Skeletal muscle tissue (tissue), 4 donors: ENCODE data around the gene HDAC7. TPM values are rescaled to one million over a fixed set of nuclear protein-coding genes. Genes with fewer than 3 reads are reported as not detected.

ENCODE experiments used
- H3K27ac ChIP-seq: one replicate; pipeline ENCODE4 v1.7.0; 2013; ENCODE audit warnings: mild to moderate bottlenecking, low read depth, low read length, inconsistent platforms
- H3K27me3 ChIP-seq, 3 donors: one replicate each; pipeline ENCODE4 v1.7.0; 2013; ENCODE audit warnings: low read length in 3 of 3; ENCODE audit not compliant: control insufficient read depth in 3 of 3, insufficient read depth in 3 of 3
- H3K36me3 ChIP-seq, 3 donors: one replicate each; pipeline ENCODE4 v1.7.0; 2013; ENCODE audit warnings: low read length in 3 of 3; ENCODE audit not compliant: control insufficient read depth in 3 of 3, insufficient read depth in 3 of 3
- H3K4me1 ChIP-seq, 3 donors: one replicate each; pipeline ENCODE4 v1.7.0; 2013; ENCODE audit warnings: low read length in 3 of 3, mild to moderate bottlenecking in 3 of 3; ENCODE audit not compliant: control insufficient read depth in 3 of 3, insufficient read depth in 3 of 3
- H3K4me3 ChIP-seq, 3 donors: one replicate each; pipeline ENCODE4 v1.7.0; 2013; ENCODE audit warnings: low read length in 3 of 3
- H3K9ac ChIP-seq, 3 donors: one replicate each; pipeline ENCODE4 v1.7.0; 2013; ENCODE audit warnings: low read length in 3 of 3, mild to moderate bottlenecking in 3 of 3, moderate library complexity in 2 of 3, low read depth in 1 of 3
- H3K9me3 ChIP-seq, 3 donors: one replicate each; pipeline ENCODE4 v1.7.0; 2013; ENCODE audit warnings: low read length in 3 of 3; ENCODE audit not compliant: control insufficient read depth in 3 of 3
- total RNA-seq: library from RNA; depleted of rRNA; stranded (reverse); fragments of >200 nt; gene quantifications from one replicate; pipeline ENCODE4 v1.2.3, GENCODE V29; 2014
- donor health status: Osteomylitis.

HDAC7 gene
- total RNA-seq, result 21.4 TPM

DNA sequence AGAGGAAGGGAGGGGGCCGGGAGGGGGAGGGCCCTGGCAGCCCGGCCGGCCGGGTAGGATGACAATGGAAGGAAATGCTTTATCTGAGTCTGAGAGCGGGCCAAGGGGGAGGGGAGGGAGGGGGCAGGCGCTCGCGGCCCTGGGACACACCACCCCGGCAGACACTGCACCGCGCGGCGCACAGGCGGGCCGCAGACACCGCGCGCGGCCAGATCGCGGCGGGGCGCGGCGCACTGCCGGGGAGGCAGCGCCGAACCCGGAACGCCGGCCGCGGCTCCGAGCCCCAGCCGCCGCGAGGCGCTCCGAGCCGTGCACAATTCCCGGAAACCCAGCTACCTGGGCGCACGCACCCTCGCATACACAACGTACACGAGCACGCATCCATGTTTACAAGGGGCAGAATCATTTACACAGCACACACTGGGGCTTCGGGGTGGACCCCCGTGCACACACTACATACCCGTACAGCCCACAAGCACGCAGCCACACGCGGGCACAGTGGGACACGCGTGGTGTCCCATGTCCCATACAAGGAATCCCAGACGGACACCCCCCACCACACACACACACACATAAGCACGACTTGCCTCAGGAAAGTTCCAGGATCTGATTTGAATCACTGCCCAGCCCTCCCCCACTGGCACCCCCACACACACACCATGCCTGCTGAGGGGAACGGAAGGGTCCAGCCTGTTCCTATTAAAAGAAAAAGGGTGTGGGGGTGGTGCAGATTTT lies at the start of gene HDAC7:
Gene HDAC7, minus strand, starts transcription at position 8 of the 735 bp plus-strand sequence. CDS start 118 bp downstream, outside the sequence.
- H3K36me3 ChIP-seq, result peaks cover 0 to 4% (median 0%) of the 10 kb centered on the region in 3 donors
- peak within 1 kb of the TSS; percentile 93 for H3K27ac ChIP-seq
- H3K9ac ChIP-seq, result peak within 1 kb of the TSS; percentile 77 to 94 (median 80)
- H3K4me3 ChIP-seq, result peak within 1 kb of the TSS; percentile 75 to 94 (median 93)
- peaks cover 70 to 82% (median 81%) of the 10 kb centered on the region in 3 donors for H3K4me1 ChIP-seq
- H3K27me3 ChIP-seq, result no peaks in the 10 kb centered on the region
- H3K9me3 ChIP-seq, result no peaks in the 10 kb centered on the region

DNA sequence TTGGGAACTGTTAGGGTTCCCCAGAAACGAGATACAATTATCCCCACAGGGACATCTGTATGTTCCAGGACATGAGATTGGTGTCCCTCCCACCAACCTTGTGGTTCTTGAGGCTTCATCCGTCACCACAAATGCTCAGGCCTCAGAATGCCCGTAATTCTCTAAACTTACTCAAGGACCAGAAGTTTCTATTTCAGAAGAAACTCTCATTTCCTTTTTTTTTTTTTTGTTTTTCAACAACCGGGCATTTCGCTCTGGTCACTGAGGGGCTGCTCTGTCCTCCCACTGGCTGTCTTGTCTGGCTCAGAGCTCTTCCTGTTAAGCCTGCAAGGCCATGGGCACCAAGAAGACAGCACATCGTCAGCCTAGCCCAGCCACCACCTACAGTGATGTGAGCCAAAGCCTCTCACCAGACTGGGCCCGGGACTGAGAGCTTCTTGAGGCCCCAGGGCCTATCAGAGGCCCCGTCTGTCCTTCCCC lies 48.9 kb upstream of the HDAC7 start:
- no peak overlapping the region for H3K27ac ChIP-seq

DNA sequence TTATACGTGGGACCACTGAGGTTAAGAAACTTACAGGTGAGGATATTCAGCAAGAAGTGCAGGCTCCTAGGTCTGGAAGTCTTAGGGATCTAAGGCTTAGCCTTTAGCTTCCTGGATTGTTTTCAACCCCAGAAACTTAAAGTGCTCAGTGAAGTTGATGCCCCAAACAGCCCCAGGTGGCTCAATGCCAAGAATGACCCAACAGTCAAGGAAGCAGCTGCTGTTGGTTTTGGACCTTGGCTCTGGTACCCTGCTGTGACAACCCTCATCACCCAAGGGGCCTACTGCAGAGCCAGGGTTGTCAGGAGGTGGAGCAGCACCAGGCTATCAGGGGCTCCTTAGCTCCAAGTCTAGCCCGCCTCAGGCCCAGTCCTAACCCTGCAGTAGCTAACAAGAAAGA lies 48.3 kb upstream of the HDAC7 start:
- Histone ChIP-seq H3K4me3 (no peak overlapping the region), H3K9me3 (no peaks in the 10 kb centered on the region), H3K27me3 (no peaks in the 10 kb centered on the region), H3K4me1 (peaks cover 19 to 25% (median 20%) of the 10 kb centered on the region in 3 donors), H3K9ac (peak overlapping the region in 1 of 3 donors; percentile 14), H3K27ac (no peak overlapping the region), H3K36me3 (no peaks in the 10 kb centered on the region)

More for the DNA sequence above, 48.9 kb upstream of the HDAC7 start:
- H3K9ac ChIP-seq, result no peak overlapping the region
- peaks cover 19 to 25% (median 20%) of the 10 kb centered on the region in 3 donors for H3K4me1 ChIP-seq
- no peaks in the 10 kb centered on the region for H3K27me3 ChIP-seq
- no peak overlapping the region for H3K4me3 ChIP-seq
- H3K36me3 ChIP-seq, result no peaks in the 10 kb centered on the region
- no peaks in the 10 kb centered on the region for H3K9me3 ChIP-seq

DNA sequence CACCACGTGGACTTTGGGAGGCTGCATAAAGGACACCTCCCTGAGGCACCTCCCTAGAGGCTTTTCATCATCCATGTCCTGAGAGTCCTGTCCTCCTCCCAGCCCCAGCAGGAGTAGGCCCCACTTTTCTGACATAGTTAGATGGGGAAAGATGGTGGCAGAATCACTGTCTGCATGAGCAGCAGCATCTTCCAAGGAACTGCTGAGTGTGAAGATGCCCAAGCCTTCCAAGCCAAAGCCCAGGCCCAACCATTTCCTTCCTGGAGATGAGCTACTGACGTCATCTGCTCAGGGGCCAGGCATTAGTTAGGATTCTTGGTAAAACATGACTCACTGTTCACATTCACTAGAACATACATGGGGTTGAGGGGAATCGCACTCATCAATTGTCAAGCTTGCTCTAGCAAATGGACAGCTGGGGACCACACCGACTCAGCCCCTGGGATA lies 47.8 kb upstream of the HDAC7 start:
- H3K4me3 ChIP-seq, result no peak overlapping the region
- peaks cover 19 to 25% (median 20%) of the 10 kb centered on the region in 3 donors for H3K4me1 ChIP-seq
- H3K27me3 ChIP-seq, result no peaks in the 10 kb centered on the region
- H3K9me3 ChIP-seq, result no peaks in the 10 kb centered on the region
- H3K36me3 ChIP-seq, result no peaks in the 10 kb centered on the region
- no peak overlapping the region for H3K27ac ChIP-seq
- no peak overlapping the region for H3K9ac ChIP-seq

DNA sequence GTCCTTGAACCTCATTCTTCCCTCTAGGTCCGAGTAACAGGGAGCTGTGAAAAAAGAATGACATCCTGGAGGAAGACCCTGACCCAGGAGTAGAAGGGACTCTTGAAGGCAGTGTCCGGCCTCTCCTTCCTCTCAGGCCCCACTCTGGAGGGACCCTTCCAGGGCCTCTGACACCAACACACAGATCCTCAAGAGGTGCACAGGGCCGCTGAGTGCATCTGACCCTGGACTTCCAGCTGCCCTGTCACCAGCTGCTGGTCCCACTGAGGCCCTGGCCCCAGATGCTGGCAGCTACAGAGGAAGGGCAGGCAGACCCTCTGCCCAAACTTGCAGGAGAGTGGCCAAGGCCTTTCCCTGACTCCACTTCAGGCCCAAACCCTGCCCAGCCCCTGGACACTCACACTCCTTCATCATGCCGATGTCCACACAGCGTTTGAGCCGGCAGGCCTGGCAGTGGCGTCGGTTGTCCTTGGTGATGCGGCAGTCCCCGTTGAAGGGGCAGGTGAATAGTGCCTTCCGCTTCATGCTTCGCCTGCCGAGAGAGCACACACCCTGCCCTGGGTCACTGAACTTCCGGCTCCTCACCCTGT lies 45.0 kb upstream of the HDAC7 start:
- Histone ChIP-seq H3K4me3 (no peak overlapping the region), H3K36me3 (no peaks in the 10 kb centered on the region), H3K9me3 (no peaks in the 10 kb centered on the region), H3K27me3 (no peaks in the 10 kb centered on the region), H3K4me1 (peaks cover 5 to 10% (median 7%) of the 10 kb centered on the region in 3 donors), H3K9ac (no peak overlapping the region), H3K27ac (no peak overlapping the region)

DNA sequence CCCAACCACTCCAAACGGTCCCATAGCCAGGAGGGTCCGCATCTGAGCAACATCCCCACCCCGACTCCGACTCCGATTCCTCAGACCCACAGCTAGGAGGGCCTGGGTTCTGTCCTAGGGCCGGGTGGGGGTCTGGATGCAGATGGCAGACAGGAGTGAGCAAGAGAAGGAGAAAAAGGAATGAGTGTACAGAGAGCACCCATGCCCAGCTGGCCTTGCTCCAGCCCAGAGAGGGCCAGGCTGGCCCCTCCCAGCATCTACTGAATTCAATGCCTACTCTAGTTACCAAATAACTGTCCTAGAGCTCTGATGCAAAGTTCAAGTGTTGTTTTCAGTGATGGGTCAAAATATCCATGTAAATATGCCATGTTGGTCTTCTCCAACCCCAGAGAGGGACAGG lies 44.3 kb upstream of the HDAC7 start:
- H3K4me1 ChIP-seq, result peaks cover 3 to 7% (median 5%) of the 10 kb centered on the region in 3 donors
- no peaks in the 10 kb centered on the region for H3K27me3 ChIP-seq
- H3K9ac ChIP-seq, result no peak overlapping the region
- no peaks in the 10 kb centered on the region for H3K36me3 ChIP-seq
- H3K4me3 ChIP-seq, result no peak overlapping the region
- H3K9me3 ChIP-seq, result no peaks in the 10 kb centered on the region
- H3K27ac ChIP-seq, result no peak overlapping the region

DNA sequence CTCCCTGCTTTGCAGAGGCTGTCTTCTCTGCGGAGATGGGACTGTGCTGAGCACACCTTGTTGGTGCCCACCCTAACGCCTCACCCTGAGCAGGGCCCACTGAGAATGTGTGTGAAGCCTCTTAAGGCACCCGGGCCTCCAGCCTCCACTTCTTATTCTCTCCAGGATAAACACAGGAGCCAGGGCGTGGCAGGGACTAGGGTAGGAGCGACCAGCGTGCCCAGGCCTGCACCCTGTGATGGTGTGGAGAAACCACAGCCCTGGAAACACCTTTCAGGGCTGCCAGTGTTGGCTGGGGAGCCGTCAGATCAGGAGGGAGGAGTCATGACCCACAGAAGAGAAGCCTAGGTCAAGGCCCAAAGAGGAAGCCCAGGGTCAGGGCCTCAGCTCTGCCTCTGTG lies 43.8 kb upstream of the HDAC7 start:
- Histone ChIP-seq H3K27ac (no peak overlapping the region), H3K9me3 (no peaks in the 10 kb centered on the region), H3K4me1 (peaks cover 3 to 7% (median 5%) of the 10 kb centered on the region in 3 donors), H3K27me3 (no peaks in the 10 kb centered on the region), H3K4me3 (no peak overlapping the region), H3K36me3 (no peaks in the 10 kb centered on the region), H3K9ac (no peak overlapping the region)

DNA sequence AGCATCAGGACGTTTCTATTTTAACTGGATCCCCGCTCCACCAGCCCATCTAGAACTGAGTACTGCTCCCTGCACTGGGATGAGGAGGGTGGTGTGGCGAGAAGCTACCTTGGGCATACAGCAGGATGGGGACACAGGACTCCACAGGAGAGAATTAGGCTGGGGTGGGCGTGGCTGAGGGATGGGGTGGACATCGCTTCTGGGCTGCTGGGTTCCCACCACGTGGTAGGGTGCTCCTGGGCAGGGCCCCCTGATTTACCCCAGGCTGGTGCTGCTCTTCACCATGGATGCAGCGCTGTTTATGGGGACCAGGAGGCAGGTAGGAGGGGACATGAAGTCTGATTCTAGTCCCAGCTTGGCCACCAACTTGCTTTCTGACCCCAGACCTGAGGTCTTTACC lies 43.2 kb upstream of the HDAC7 start:
- no peak overlapping the region for H3K4me3 ChIP-seq
- no peaks in the 10 kb centered on the region for H3K27me3 ChIP-seq
- no peak overlapping the region for H3K9ac ChIP-seq
- H3K4me1 ChIP-seq, result peaks cover 2 to 3% (median 2%) of the 10 kb centered on the region in 3 donors
- H3K9me3 ChIP-seq, result no peaks in the 10 kb centered on the region
- H3K36me3 ChIP-seq, result no peaks in the 10 kb centered on the region
- H3K27ac ChIP-seq, result no peak overlapping the region

DNA sequence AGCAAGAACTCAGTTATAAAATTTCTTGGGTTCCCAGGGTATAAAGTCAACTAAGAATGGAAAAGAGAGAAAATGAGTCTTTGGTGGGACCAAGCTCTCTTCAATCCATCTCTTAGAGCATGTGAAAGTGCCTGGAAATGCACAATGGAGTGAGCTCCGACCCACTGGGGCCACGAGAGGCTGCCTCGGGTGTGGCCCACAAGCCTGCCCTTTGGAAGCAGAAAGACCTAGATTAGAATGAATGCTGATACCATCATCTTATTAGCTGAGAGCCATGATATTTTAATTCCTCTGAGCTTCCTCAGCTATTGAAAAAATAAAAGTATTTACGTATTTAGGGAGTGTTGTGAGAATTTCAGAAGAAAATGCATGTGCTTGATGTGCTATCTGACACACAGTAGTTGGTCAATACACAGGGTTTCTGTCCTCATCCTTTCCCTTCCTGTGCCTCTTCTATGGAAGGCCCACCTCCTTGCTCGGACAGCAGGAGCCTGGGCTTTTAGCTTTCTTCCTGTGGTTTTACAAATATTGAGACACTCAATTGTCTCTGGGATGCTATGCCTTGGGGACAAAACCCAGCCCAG lies 42.6 kb upstream of the HDAC7 start:
- no peaks in the 10 kb centered on the region for H3K36me3 ChIP-seq
- no peaks in the 10 kb centered on the region for H3K4me1 ChIP-seq
- H3K27me3 ChIP-seq, result no peaks in the 10 kb centered on the region
- H3K9ac ChIP-seq, result no peak overlapping the region
- H3K27ac ChIP-seq, result no peak overlapping the region
- no peak overlapping the region for H3K4me3 ChIP-seq
- no peaks in the 10 kb centered on the region for H3K9me3 ChIP-seq

DNA sequence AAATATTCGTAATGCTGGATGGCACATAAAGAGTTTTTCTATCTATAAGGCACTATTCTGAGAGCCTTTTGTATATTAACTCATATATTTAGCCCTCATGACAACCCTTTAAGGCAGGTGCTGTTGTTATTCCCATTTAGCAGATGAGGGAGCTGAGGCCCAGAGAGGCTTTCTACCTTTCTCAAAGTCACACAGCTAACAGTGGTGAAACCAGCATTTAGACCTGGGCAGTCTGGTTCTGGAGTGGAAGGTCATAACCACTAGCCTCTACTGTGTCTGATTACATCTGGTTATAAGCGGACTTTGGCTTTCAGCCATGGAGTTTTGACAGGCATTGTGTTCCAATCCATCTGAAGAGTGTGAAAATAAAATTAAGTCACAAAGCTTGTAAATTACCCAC lies 41.2 kb upstream of the HDAC7 start:
- Histone ChIP-seq H3K27me3 (no peaks in the 10 kb centered on the region), H3K4me3 (no peak overlapping the region), H3K27ac (no peak overlapping the region), H3K36me3 (peaks cover 0 to 3% (median 2%) of the 10 kb centered on the region in 3 donors), H3K4me1 (no peaks in the 10 kb centered on the region), H3K9ac (no peak overlapping the region), H3K9me3 (no peaks in the 10 kb centered on the region)
